ENCODE results near the gene DYNC1I1.

- no peak for TF ChIP-seq POLR2A (IDR thresholded peaks at IDR 0.05)
- TF ChIP-seq CTCF (IDR thresholded peaks at IDR 0.05): no peak
- TF ChIP-seq EP300 (IDR thresholded peaks at IDR 0.05): no peak
- no peak for TF ChIP-seq POLR2AphosphoS5 (IDR thresholded peaks at IDR 0.05)
Observed at GRCh38 chr7:95960706-95961244, 188.4 kb downstream of the DYNC1I1 start.

Measured in upper lobe of left lung (tissue), 4 donors.